NB4 (cell line): Measurements from ENCODE around the gene CASZ1.

Experiments
- DNase-seq: peaks from one replicate; pipeline ENCODE4 v3.0.0; 2010; ENCODE audit warnings: low read depth
- H3K4me3 ChIP-seq: one replicate; pipeline ENCODE4 v1.5.1; 2011; ENCODE audit warnings: mild to moderate bottlenecking, low read depth, low read length, moderate library complexity
- MYC ChIP-seq: IDR thresholded peaks from 2 replicates; pipeline ENCODE4 v1.6.1; 2011; ENCODE audit warnings: low read depth, low read length
- POLR2A ChIP-seq: IDR thresholded peaks from 2 replicates; pipeline ENCODE4 v1.6.1; 2011; ENCODE audit warnings: mild to moderate bottlenecking; ENCODE audit not compliant: insufficient read length; ENCODE audit errors: extremely low read depth
- TF ChIP-seq, protein P1 (sequence below): IDR thresholded peaks from one replicate; pipeline ENCODE4 v1.5.1; 2012; ENCODE audit warnings: low read depth, low read length
- TF ChIP-seq, protein P2 (sequence below): IDR thresholded peaks from 2 replicates; pipeline ENCODE4 v1.6.1; 2011; ENCODE audit warnings: low read depth, low read length

The CASZ1 gene

GRCh38 chr1:10599194-10599861 lies 197.1 kb downstream of the CASZ1 start:
- no peak for DNase-seq
- no peak overlapping the region for H3K4me3 ChIP-seq
- TF ChIP-seq MYC: no peak
- TF ChIP-seq, protein P1, sequence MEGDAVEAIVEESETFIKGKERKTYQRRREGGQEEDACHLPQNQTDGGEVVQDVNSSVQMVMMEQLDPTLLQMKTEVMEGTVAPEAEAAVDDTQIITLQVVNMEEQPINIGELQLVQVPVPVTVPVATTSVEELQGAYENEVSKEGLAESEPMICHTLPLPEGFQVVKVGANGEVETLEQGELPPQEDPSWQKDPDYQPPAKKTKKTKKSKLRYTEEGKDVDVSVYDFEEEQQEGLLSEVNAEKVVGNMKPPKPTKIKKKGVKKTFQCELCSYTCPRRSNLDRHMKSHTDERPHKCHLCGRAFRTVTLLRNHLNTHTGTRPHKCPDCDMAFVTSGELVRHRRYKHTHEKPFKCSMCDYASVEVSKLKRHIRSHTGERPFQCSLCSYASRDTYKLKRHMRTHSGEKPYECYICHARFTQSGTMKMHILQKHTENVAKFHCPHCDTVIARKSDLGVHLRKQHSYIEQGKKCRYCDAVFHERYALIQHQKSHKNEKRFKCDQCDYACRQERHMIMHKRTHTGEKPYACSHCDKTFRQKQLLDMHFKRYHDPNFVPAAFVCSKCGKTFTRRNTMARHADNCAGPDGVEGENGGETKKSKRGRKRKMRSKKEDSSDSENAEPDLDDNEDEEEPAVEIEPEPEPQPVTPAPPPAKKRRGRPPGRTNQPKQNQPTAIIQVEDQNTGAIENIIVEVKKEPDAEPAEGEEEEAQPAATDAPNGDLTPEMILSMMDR: no peak
- TF ChIP-seq POLR2A: no peak
- TF ChIP-seq, protein P2, sequence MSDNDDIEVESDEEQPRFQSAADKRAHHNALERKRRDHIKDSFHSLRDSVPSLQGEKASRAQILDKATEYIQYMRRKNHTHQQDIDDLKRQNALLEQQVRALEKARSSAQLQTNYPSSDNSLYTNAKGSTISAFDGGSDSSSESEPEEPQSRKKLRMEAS: no peak

DNA sequence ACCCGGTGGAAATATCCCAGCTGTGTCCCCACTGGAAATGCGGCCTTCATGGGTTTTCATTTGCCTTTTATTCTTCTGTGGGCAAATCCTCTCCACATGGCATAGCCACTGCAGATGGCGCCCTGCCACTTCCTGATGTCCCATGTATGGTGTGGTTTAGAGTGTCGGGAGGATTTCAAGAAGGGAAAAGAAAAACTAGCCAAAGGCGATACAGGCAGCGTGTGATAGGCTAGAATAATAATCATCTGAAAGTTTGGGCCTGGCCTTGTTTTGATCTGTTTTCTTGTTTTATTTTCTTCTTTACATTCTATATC lies 198.1 kb downstream of the CASZ1 start:
- DNase-seq: peak; percentile 14
- TF ChIP-seq, protein P1: no peak
- TF ChIP-seq, protein P2: no peak

DNA sequence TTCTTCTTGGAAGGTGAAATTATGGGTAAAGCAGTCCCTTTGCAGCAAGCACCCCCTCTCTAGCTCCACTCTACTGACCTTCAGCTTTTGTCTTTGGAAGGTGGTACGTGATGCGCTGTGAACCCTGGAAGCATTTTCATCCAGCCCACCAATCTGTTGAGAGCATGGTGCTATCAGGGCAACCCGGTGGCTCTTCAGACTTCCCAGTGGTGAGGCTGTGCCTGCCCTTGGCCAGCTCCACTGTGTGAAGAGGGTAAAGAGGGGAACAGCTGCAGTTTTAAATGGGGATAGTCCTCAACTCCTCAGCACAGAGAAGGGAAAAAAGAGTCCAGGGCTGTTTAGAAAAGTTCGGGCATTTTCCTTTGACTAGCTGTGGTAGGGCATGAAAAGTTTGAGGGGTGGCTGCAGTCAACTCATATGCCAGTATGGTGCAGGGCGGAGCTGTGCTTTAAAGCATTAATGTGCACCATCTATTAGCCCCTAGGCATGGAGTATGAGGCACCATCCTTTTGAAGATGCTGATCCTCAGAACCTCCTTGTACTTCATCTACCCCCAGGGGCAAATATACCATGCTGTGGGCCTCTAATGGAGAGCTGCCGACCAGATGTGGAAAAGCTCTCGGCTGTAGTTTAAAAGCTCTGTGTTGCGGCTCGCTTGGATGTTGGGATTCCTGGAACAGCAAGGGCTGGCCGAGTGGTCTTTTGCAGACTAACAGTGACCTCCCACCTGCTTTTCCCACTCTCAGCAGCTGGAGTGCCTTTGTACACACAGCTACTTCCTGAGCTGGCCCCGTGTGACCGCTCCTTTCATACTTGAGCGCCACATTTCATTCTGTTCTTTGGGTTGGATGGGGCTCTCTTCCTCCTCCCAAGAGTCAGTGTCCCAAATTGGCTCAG lies 198.7 kb downstream of the CASZ1 start:
- TF ChIP-seq, protein P1: no peak
- TF ChIP-seq POLR2A: no peak
- TF ChIP-seq, protein P2: no peak
- no peak for TF ChIP-seq MYC
- no peak for DNase-seq
- no peak overlapping the region for H3K4me3 ChIP-seq

More for the DNA sequence above, 198.1 kb downstream of the CASZ1 start:
- H3K4me3 ChIP-seq: no peak overlapping the region

GRCh38 chr1:10596780-10597179 lies 199.7 kb downstream of the CASZ1 start:
- TF ChIP-seq POLR2A (no peak), MYC (no peak)
- TF ChIP-seq, protein P2: no peak
- TF ChIP-seq, protein P1: no peak
- no peak overlapping the region for H3K4me3 ChIP-seq
- DNase-seq: no peak

DNA sequence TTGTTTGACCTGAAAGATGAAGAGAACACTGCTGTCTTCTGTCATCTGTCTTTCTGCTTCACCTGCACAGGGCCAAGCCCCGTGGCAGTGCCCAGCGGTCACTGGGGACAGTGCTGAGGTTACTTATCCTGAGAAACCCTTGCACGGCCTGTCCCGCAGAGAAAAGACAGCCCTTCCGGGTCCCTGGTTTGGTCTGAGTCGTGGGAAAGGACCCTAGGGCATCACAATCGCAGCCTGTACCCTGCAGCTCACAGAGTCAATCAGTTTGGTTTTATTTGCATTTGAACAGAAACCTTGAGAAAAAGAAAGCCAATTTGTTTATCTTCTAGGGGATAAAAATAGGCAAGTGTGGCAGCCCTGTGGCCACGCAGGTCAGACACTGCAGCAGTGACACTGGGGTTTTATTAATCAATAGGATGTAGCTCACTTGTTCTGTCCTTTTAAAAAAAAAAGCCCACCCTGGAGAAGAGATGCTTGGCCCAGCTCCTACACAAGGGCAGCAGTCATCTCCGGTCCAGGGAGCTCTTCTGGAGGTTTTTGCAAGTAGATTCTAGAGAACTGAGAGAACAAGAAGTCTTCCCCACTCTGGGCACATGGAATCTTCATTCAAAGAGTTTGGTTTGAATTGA lies 201.7 kb downstream of the CASZ1 start:
- H3K4me3 ChIP-seq: no peak overlapping the region
- TF ChIP-seq POLR2A (no peak), MYC (no peak)
- TF ChIP-seq, protein P2: no peak
- TF ChIP-seq, protein P1: no peak
- no peak for DNase-seq
